GM10847 (cell line): ENCODE results near the gene TTLL6.

Source experiments
- POLR2A ChIP-seq: IDR thresholded peaks from 2 replicates; pipeline ENCODE4 v1.6.1; 2011; ENCODE audit not compliant: insufficient read length; ENCODE audit errors: extremely low read depth

TTLL6 gene

DNA sequence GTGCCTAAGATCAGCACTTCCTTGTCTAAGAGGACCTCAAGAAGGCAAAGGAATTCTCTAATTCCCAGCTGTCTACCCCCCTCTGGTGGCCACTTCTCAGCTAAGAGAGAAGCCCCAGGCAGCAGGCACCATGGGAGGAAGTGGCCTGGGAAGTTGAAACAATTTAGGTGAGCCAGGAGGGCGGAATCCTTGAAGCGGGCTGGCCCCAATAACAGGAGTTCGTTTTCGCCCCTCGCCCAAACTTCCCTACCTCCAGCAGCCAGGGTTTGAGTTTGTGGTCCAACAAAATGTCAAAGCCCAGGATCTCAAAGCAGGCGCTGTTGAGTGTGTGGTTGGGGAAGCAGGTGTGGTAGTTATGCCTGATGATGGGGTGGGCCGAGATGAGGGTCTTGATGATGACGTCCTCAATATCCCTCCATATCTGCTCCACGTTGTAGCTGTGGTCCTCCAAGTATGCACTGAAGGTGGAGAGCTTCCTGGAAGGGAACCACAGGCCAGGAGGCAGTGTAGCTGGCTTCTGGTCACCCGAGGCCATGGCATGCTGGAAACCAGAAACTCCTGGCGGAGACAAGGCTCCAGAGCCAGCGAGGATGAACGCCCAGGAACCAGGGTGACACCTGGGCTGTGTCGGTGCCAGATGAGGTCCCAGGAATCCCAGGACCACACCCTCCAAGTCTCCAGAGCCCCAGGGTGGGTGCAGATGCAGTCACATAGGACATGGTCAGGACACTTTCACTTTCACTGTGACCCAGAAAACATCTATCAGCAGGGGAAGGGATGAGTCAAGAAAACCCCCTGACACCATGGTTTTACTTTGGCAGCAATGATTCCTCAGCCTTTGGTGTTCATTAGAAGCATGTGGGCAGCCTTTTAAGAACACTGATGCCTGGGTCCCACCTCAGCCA lies 25.6 kb downstream of the TTLL6 start:
- no peak for TF ChIP-seq POLR2A

DNA sequence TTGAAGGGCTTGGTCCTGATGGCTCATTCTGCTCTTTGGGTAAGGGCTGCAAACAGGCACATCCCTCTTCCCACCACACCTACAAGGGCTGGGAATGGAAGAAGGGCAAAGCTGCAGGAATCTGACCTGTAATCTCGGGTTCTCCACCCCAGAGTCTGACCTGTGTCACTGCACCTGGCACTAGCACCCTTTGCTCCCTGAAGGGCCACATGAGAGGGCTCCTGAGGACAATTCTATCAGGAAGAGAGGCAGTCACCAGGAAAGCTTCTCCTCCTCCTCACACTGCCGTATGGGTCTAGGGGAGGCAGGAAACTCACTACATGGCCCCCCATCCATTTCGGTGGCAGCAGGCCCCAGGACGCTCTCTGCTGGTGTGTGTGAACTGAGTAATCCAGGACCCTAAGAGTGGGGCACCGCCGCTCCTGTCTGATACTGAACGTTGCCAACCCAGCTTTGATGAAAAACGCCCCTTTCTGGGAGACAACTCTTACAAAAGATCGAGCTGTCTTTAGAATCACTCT lies 26.4 kb downstream of the TTLL6 start:
- TF ChIP-seq POLR2A = no peak

DNA sequence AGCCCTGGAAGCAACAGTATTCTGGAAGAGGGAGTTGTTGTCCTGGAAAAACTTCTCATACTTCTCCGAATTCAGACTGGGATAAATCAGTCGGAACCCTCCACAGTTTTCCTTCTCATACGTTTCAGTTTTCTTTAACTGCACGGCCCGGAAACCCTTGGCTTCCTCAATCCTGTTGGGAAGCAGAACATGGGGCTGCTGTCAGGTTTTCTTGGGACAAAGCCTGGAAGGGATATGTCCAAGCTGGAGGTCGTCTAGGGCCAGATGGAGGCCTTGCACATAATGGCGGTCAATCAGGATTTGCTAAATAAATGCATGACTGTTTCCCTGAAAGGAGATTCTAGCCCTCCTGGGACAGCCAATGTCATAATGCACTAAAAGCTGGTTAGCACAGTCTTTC lies 29.2 kb downstream of the TTLL6 start:
- no peak for TF ChIP-seq POLR2A

DNA sequence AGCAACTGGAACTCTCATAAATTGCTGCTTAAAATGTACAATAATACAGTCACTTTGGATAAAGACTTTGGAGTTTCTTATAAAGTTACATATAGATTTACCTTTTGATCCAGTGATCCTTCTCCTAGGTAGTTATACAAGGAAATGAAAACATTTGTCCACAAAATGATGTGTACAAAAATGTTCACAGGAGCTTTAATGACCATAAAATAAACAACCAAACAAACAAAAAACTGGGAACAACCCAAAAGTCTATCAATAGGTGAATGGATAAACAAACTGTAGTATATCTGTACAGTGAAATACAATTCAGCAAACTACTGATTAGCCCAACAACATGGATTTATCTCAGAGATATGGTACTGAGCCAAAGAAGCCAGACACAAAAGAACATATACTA lies 37.6 kb downstream of the TTLL6 start:
- TF ChIP-seq POLR2A = no peak

DNA sequence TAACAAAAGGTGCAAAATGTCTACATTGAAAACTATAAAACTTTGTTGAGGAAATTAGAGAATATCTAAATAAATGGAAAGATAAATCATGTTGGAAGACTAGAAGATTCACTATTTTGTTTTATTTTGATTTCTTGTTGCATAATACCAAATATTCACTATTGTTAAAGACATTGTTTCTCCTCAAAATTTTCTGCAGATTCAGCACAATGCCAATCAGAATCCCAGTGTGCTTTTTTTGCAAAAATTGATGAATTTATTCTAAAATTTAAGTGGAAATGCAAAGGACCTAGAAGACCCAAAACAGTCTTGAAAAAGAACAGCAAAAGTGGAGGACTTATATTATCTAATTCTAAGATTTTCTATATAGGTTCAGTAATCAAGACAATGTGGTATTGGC lies 40.4 kb downstream of the TTLL6 start:
- no peak for TF ChIP-seq POLR2A

DNA sequence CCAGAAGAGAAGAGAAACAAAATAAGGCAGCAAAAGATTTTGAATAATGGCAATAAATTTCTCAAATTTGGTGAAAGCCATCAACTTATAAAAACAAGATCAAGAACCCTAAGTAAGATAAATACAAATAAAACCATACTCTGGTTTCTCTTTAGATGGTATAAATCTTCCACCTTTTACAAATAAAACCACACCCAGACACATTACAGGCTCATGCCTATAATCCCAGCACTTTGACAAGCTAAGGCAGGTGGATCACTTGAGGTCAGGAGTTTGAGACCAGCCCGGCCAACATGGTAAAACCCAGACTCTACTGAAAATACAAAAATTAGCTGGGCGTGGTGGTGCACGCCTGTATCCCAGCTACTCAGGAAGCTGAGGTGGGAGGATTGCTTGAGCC lies 43.8 kb downstream of the TTLL6 start:
- TF ChIP-seq POLR2A = no peak

DNA sequence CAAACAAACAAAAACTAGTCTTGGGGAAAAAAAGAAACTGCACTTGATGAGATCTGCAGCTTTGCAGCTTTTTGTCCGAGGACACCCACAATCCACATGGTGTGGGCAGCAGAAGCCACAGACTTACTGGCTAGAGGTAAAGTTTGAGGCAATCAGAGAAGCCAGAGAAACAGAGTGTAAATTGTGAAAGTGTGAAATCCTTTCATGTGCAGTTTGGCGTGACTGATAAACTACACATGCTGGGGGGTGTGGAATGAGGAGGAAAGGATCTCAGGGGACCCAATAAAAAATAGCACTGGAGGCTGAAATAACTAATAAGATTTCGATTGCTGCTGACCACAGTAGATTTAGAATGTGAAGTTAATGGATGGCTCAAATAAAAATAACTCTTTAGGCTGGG lies 46.1 kb downstream of the TTLL6 start:
- no peak for TF ChIP-seq POLR2A

DNA sequence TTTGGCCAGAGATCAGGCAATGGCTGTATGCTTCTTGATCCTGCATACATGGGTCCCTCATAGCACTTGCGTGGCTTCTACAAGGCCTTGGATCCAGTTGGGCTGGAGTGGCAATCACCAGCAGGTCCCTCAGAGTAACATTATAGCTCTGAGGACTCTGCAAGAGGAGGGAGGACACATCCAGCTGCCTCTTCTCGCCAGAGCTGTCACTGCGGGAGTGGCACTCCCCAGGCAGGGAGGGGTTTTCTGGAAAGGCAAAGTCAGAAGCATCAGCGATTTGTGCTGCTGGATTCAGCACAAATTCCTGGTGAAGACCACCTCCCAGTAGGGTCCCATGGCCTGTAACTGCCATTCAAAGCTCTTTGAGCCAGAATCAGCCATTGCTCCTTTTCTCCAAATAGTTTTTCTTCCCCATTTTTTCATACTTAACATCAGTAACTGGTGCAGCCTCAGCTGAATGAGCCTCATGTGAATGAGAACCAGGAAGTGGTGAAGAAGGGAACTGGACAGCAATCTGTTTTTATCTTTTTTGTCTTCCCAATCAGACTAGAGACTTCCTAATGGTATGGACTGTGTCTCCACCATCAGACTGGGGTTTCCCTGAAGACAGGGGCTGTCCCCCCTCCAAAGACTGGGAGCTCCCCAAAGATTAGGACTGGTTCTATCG lies 47.9 kb downstream of the TTLL6 start:
- no peak for TF ChIP-seq POLR2A

DNA sequence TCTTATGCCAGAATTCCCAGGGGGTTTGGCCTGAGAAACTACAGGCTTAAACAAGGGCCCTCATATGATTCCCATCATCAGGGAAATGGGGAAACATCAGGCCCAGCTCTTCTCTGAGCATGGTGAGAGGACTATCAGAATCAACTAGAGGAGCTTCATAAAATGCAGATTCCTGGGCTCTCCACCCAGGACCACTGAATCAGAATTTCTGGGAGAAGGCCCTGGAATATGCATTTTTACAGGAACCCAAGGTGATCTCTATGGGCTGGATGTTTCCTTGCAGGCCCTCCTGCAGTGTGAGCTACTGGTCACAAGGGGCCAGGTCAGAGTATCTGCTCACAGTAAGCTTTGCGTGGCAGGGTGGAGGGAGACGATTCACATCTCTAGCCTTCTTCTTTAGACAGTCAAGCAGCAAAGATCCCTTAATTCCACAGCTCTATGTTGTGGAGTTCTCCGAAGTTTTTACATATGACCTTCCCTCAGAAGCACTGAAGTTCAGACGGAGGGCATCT lies 49.7 kb downstream of the TTLL6 start:
- TF ChIP-seq POLR2A = no peak

DNA sequence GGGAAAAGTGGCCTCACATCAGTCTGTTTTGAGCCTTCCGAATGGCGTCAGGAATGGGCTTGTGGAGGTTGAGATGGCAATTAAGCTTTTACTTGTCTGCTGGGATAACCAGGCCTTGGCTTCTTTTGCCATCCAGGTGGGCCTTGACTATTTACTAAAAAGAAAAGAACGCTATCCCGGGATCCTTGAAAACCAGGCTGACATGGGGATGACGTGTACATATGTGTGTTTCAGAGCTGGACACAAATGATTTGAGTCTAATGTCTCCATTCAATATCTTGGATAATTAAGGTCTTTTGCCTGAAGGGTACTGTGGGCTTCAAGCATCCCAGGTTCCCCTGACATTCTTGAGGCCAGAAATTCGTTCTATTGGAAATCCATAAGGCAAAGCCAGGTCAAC lies 55.9 kb downstream of the TTLL6 start:
- no peak for TF ChIP-seq POLR2A

DNA sequence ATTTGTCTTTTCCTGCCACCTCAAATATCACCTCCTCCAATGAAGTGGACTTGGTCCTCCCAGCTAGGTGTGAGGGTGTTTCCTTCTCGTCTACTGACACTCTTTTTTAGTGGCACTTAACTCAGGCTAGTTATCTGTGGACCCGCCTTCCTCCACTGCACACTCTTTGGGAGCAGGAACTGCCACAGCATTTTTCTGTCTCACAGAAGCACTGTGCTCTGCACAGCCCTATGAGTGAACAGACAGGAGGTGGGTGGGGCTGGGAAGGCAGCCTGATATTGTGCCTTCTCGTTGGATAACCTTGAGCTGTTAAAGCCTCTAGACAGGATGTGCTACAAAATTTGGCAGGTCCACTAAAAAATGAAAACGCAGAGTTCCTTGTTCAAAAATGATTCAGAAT lies 56.6 kb downstream of the TTLL6 start:
- TF ChIP-seq POLR2A = no peak

DNA sequence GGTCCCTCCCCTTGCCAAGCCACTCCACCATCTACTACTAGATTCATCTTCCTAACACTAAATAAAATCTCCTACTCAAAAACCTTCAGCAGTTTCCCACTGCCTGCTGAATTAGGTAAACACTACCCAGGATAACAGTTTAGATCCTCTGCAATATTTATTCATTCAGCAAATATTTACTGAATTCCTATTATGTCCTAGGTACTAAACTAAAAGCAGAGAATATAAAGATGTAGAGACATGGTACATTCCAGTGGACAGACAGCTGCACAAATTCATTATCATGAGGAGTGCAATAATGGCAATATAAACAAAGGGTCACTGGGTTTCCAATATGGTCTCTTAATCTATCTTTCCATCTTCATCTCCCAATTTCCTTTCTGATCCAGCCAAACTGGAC lies 57.7 kb downstream of the TTLL6 start:
- TF ChIP-seq POLR2A = no peak

DNA sequence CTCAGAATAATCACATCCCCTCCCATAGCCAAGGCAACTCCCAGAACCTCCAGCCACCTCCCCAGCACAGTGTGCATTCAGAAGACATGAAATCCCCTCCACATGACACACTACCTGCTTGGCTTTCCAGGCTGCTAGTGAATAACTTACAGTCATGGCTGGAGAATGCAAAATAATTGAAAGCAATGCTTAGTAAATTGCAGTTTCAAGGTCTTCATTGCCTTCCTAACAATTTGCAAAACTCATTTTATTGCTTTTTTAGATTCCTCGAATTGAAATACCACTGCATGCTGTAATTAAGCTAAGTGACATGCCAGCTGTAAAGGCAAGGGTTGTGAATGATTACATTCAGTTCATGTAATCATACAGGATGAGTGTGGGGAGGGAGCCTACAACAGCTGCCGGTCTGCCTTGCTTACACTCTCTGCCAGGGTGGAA lies 59.5 kb downstream of the TTLL6 start:
- no peak for TF ChIP-seq POLR2A

DNA sequence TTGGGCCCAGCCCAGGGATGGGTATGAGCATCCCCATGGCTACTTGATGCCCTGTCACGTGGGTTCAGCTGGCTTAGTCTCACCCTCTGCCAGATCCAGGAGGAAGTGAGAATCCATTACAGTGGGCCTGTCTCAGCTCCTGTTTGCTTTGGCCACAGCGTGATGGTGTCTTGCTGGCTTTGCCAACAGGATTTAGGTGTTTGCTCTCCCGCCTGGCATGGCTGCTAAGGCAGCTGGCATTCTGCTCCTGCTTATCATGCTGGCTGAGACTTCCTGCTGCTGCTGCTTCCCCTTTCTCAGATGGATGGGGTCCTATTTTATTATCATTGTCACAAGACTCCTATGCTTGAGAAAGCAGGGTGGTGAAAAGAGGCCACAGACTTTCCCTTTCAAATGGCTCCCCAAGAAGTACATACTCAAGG lies 60.2 kb downstream of the TTLL6 start:
- no peak for TF ChIP-seq POLR2A

DNA sequence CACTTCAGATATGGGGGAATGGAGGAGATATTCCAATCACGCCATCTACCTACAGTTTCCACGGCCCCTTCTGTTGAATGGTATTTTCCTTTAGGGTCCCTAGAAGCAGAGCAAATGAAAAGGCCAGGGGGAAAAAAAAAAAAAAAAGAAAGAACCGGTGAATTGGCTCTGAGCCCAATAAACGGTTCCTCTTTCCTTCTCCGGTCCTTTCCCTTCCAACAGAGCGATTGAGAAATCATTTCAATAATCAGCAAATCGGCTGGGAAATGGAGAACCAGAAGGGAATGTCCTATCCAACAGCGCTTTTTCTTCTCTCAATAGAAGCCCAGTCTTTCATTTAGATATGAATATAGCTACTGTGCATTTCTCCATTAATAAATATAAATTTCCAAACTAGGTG lies 61.7 kb downstream of the TTLL6 start:
- no peak for TF ChIP-seq POLR2A
